ENCODE data around the gene MED29. TPM values are rescaled to one million over a fixed set of nuclear protein-coding genes. Genes with fewer than 3 reads are reported as not detected.

The MED29 gene
- total and polyA plus RNA-seq, 12 donors: 36.1 to 221 (median 58.4) TPM

DNA sequence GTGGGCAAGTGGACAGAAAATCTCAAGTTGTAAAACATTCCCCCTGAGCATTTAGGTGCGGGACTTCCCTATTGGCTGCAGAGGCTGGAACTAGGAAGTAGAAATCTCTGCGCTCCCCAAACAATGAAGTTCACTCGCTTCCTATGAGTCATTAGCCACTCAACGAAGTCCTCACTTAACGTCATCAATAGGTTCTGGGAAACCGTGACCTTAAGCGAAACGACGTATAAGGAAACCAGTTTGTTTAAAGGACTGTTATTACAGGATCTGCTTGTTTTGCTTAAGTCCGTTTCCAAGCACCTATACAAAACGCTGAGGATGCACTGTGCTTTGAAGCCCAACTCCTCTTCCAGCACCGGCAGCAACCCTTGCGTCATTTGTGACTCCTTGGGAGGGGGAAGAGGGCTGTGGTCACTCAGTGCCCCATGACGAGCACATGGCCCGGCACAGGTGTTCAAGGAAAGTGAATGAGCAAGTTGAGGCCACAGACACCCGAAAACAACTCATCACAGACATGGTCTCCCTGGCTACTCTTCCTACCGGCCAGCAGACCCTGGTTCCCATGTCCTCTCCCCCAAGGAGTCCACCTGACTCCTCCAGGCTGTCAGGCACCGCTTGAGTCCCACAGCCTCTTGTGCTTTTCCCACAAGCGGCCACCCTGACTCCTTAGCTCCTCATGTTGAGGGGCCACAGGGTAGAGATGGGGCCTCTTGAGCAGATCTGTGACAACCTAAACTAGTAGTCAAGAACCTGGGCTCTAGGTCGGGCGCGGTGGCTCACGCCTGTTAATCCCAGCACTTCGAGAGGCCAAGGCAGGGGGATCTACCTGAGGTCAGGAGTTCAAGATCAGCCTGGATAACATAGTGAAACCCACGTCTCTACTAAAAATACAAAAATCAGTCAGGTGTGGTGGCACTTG lies 39.8 kb downstream of the MED29 start:
- H3K4me1 ChIP-seq (replicated peaks in 1 of 2): peaks cover 20 to 28% of the 10 kb centered on the region in 2 donors
- peaks cover 0 to 31% of the 10 kb centered on the region in 2 donors for H3K36me3 ChIP-seq (replicated peaks in 1 of 2)
- H3K9me3 ChIP-seq (replicated peaks in 1 of 3): no peaks in the 10 kb centered on the region
- TF ChIP-seq, protein P1, sequence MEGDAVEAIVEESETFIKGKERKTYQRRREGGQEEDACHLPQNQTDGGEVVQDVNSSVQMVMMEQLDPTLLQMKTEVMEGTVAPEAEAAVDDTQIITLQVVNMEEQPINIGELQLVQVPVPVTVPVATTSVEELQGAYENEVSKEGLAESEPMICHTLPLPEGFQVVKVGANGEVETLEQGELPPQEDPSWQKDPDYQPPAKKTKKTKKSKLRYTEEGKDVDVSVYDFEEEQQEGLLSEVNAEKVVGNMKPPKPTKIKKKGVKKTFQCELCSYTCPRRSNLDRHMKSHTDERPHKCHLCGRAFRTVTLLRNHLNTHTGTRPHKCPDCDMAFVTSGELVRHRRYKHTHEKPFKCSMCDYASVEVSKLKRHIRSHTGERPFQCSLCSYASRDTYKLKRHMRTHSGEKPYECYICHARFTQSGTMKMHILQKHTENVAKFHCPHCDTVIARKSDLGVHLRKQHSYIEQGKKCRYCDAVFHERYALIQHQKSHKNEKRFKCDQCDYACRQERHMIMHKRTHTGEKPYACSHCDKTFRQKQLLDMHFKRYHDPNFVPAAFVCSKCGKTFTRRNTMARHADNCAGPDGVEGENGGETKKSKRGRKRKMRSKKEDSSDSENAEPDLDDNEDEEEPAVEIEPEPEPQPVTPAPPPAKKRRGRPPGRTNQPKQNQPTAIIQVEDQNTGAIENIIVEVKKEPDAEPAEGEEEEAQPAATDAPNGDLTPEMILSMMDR (IDR thresholded peaks at IDR 0.05): no peak
- TF ChIP-seq POLR2A (IDR thresholded peaks at IDR 0.05): no peak
- H3K27ac ChIP-seq: peak overlapping the region in 4 of 5 donors; percentile 44 to 90 (median 60)
- intact Hi-C loops (cut with DNase I): loop anchor here in 1 of 2 donors (10.0 kb wide), 1 partner anchor 244 kb away; no protein-coding TSS in a partner anchor
- DNase-seq: peak in 2 of 7 donors; percentile 40 to 60
- WGBS, 4 donors: 63 to 77% (median 65%) methylated on average over 22 to 25 of the region's 25 CpGs
- H3K4me3 ChIP-seq: no peak overlapping the region
- no peaks in the 10 kb centered on the region for H3K27me3 ChIP-seq

DNA sequence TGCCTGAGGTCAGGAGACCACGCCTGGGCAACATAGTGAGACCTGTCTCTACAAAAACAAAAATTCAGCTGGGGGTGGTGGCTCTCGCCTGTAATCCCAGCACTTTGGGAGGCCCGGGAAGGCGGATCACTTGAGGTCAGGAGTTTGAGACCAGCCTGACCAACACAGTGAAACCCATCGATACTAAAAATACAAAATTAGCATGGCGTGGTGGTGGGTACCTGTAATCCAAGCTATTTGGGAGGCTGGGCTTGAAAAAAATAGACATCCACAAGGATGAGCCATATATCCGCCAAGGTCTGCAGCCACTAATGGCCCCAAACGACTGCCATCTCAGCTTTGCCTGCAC lies 41.5 kb downstream of the MED29 start:
- Histone ChIP-seq H3K27ac (no peak overlapping the region), H3K36me3 (replicated peaks in 1 of 2) (peaks cover 0 to 31% of the 10 kb centered on the region in 2 donors), H3K9me3 (replicated peaks in 1 of 3) (no peaks in the 10 kb centered on the region), H3K4me1 (replicated peaks in 1 of 2) (peaks cover 27 to 35% of the 10 kb centered on the region in 2 donors), H3K27me3 (no peaks in the 10 kb centered on the region), H3K4me3 (no peak overlapping the region)
- intact Hi-C loops (cut with DNase I): loop anchor here in 1 of 2 donors (10.0 kb wide), 1 partner anchor 242 kb away; no protein-coding TSS in a partner anchor
- 93 to 97% (median 96%) methylated on average over 8 of the region's 8 CpGs for WGBS, 4 donors
- DNase-seq: no peak
- TF ChIP-seq, protein P1 (IDR thresholded peaks at IDR 0.05): no peak
- TF ChIP-seq POLR2A (IDR thresholded peaks at IDR 0.05): no peak

DNA sequence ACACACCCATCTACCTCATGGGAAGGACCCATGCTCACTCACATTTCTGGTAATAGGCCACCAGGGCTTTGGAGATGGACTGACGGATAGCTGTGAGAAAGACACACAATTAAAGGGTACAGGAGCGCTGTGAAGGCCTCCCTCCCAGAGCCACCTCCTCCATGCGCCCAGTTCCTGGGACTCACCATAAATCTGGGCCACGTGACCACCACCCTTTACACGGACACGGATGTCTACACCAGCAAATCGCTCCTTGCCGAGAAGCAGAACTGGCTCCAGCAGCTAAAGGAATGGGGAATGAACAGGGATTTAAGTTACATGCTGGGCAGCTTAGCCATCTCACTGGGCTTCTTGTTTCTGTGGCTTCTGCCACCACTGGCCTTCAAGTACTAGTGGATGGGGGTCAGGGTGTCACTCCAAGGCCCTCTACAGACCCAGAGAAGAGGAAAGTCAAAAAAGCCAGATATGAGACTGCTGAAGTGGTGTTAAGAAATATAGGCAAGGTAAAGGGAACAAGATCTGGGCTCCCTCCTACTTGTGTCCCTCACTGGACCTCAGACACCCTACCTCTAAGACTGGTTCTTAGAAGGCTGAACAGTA lies 42.4 kb downstream of the MED29 start:
- Histone ChIP-seq H3K4me3 (no peak overlapping the region), H3K4me1 (replicated peaks in 1 of 2) (peaks cover 21 to 30% of the 10 kb centered on the region in 2 donors), H3K9me3 (replicated peaks in 1 of 3) (no peaks in the 10 kb centered on the region), H3K27ac (no peak overlapping the region), H3K27me3 (no peaks in the 10 kb centered on the region), H3K36me3 (replicated peaks in 1 of 2) (peaks cover 0 to 31% of the 10 kb centered on the region in 2 donors)
- intact Hi-C loops (cut with DNase I): loop anchor here in 1 of 2 donors (10.0 kb wide), 1 partner anchor 241 kb away; no protein-coding TSS in a partner anchor
- TF ChIP-seq, protein P1 (IDR thresholded peaks at IDR 0.05): no peak
- no peak for TF ChIP-seq POLR2A (IDR thresholded peaks at IDR 0.05)
- WGBS, 4 donors: 91 to 96% (median 95%) methylated on average over 7 to 8 of the region's 8 CpGs
- DNase-seq: no peak

All from adrenal gland (tissue), 12 donors.